ENCODE measurements around the gene RNF214. TPM values are rescaled to one million over a fixed set of nuclear protein-coding genes. Genes with fewer than 3 reads are reported as not detected.
"Not testable (repeated sequence)": the region's sequence is repeated elsewhere in the genome, so short reads cannot be mapped to it uniquely, and the experiment has no call there.

RNF214 gene
- total RNA-seq, 1 donor from 2014 or later: 17.2 TPM

DNA sequence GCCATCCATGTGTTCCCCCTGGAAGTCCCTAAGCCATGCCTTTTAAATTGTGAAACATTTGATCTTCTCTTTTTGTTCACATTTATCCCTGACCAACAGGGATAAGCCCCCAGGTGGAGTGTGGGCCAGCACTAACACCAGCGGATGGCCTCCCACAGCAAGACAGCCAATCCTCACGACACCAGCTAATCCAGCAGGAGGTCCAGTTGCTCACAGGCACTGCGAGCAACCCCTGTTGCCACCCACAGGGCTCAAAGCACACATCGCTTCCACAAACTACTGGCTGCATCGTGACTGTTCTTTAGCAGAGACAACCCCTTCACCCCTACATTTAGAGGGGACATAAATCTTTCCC lies 2.6 kb upstream of the RNF214 start:
- intact Hi-C loops (cut with micrococcal nuclease): loop anchor here (1.0 to 5.0 kb wide), 7 partner anchors 52 to 1342 kb away; partner anchors contain the start of genes ARCN1, PAFAH1B2 and SIDT2

DNA sequence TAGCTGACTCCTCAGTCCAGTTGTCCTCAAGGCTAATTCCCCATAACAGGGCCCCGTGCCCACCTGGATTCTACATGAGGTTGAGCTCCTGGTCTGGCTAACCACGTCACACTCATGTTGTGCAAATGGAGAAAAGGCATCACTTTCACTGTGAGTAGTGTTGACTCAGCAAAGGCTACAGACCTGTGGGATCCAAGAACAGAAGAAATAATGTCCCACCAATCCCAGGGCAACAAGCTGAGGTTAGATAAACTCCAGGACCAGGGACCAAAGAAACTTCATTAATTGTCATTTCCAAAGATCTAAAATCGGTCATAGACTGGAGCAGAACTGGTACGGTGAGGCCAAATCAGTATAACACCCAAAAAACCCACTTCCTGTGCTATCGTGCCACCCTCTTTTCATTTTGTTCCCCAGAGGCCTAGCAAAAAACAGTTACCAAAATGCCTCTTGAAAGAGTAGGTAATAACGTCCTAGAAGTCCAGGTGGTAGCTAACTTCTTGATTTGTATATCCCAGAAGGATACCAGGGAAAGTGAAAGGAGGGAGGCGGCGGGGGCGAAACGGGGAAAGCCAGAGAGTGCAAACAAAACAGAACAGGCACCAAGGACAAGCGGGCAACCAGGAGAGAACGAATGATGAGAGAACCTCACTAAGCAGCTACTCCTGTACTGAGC lies 2.0 kb upstream of the RNF214 start:
- intact Hi-C loops (cut with micrococcal nuclease): loop anchor here (1.0 to 5.0 kb wide), 7 partner anchors 52 to 1342 kb away; partner anchors contain the start of genes ARCN1, PAFAH1B2 and SIDT2

DNA sequence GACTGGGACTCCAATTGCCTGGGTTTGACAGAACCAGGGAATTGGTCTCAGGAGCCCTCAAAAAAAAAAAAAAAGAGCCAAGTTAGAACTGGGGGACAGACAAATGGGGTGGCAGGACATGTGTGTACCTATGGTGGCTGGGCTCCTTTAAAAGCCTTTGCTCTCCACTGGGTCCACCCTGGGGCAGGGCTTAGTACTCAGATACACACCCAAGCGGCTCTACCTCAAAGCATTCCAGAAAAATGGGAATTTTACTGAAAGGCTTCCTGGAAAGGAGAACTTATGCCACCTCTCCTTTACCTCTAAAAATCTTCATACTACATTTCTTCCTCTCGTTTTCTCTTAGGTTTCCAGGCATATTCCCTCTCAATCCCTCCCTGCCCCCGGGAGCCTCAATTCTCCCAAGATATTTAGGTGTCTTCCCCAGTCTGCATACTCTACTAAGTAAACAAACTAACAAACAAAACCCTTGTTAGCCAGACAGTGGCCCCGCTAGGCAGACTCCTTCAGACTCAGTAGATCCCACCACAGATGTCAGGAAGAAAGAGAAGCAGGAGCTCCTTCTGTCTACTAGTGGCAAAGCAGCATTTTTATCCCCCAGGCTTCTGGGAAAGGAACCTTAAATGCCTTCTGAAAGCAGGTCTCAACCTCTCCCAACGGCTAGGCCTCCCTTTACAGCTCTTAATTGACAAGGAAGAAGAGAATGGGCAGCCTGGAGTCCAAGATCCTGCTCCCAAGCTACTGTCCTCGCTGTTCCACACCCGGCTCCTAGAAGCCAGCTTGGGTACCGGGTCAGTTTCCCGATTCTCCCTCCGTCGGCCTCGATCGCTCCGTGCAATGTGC lies 1.3 kb upstream of the RNF214 start:
- intact Hi-C loops (cut with micrococcal nuclease): loop anchor here (1.0 to 5.0 kb wide), 7 partner anchors 53 to 1341 kb away; partner anchors contain the start of genes ARCN1, PAFAH1B2 and SIDT2

- intact Hi-C loops (cut with micrococcal nuclease): loop anchor here (1.0 to 5.0 kb wide), 5 partner anchors 458 to 1341 kb away; partner anchors contain the start of gene ARCN1
Observed at GRCh38 chr11:117231842-117232091, 704 bp upstream of the RNF214 start, which contains the start of gene PCSK7. TSS of gene PCSK7 (minus strand) at chr11:117232073. CDS start at chr11:117229844, 2,229 bp downstream.

- intact Hi-C loops (cut with micrococcal nuclease): loop anchor here (1.0 to 5.0 kb wide), 5 partner anchors 95 to 1339 kb away; partner anchors contain the start of gene ARCN1
Observed at GRCh38 chr11:117232911-117233409, 489 bp downstream of the RNF214 start.

- intact Hi-C loops (cut with micrococcal nuclease): no loop called here
Observed at GRCh38 chr11:117238221-117238620, 5.8 kb downstream of the RNF214 start.

DNA sequence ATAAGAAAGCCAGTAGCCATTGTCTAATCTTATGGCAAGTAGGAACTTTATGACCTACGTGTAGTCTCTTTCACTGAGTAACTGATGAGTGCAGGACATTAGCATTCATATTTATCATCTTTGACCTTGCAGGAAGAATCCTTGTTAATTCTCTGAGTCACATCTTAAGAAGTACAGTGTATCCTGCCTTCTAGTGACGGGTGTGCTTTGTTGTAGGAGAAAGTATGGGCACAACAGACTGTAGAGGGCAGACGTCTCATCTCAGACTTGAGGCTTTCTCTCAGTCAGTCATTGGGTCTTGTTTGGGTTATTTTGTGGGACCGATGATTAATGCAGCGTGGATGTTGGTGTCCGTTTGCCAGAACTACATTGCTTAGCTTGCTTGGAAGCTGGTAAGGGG lies 6.8 kb downstream of the RNF214 start:
- intact Hi-C loops (cut with micrococcal nuclease): no loop called here

- intact Hi-C loops (cut with micrococcal nuclease): loop anchor here (5.0 kb wide), 1 partner anchor 79 kb away; the partner anchor contains the start of gene CEP164
Observed at GRCh38 chr11:117248341-117248740, 15.9 kb downstream of the RNF214 start.

DNA sequence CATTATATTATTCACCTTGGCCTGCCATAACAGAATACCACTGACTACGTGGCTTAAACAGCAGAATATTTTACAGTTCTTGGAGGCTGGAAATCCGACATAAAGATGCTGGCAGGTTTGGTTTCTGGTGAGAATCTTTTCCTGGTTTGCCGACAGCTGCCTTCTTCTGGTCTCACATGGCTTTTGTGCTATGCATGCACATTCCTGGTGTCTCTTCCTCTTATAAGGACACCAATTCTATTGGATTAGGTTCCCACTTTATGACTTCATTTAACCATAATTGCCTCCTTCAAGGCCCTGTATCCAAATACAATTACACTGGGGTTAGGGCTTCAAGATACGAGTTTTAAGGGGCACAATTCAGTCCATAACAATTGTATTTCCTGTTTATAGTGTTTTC lies 17.1 kb downstream of the RNF214 start:
- intact Hi-C loops (cut with micrococcal nuclease): loop anchor here (5.0 kb wide), 1 partner anchor 78 kb away; the partner anchor contains the start of gene CEP164

DNA sequence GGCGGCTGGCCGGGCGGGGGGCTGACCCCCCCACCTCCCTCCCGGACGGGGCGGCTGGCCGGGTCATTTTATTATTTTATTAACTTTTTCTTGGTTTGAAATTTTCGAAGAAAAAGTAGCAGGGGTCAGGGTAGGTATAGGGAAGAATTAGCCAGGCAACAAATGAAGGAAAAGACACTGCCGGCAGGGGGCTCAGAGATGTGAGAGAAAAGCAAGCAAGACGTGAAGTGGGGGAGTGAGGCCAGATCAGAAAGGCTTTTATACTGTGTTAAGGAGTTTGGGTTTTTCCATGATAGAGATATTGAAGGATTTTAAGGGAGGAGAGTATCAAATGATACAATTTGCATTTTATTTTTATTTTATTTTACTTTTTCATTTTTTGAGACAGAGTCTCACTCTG lies 19.0 kb downstream of the RNF214 start:
- intact Hi-C loops (cut with micrococcal nuclease): no loop called here

- intact Hi-C loops (cut with micrococcal nuclease): no loop called here
Observed at GRCh38 chr11:117255966-117256365, 23.5 kb downstream of the RNF214 start.

GRCh38 chr11:117256573-117256972 lies 24.1 kb downstream of the RNF214 start:
- intact Hi-C loops (cut with micrococcal nuclease): no loop called here

- intact Hi-C loops (cut with micrococcal nuclease): no loop called here
Observed at GRCh38 chr11:117258576-117258975, 26.1 kb downstream of the RNF214 start.

- intact Hi-C loops (cut with micrococcal nuclease): no loop called here
Observed at GRCh38 chr11:117259417-117259816, 26.9 kb downstream of the RNF214 start.

- intact Hi-C loops (cut with micrococcal nuclease): not testable (repeated sequence)
Observed at GRCh38 chr11:117264624-117265323, 32.3 kb downstream of the RNF214 start.

DNA sequence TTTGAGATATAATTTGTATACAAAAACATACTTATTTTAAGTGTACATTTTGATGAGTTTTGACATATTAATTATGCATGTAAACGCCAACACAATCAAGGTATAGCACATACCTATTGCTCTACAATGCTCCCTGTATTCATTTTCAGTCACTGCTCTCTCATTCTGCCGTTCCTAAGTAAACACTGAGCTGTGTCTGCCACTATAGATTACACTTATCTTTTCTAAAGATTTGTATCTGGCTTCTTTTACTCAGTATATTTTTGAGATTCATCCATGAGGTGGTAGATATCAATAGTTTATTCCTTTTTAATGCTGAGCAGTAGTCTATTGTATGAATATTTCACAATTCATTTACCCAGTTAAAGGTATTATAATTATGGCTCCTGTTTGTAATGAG lies 33.3 kb downstream of the RNF214 start:
- intact Hi-C loops (cut with micrococcal nuclease): no loop called here

DNA sequence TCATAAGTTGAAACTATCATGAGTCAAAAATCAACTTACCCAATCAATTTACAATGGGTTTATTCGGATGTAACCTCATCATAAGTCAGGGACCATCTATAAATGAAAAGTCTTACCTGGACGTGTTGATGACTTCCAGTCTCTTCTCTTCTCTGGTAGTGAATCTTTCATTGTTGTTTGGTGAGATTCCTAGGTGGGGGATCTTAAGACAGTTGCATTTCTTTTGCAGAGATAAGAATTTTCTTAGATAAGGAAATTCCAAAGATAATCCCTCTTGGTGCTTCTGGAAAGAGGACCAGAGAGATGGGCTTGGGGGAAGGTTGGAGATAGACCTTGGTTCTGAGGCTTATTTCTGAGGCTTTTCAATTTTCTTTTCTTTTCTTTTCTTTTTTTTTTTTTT lies 37.4 kb downstream of the RNF214 start:
- intact Hi-C loops (cut with micrococcal nuclease): no loop called here

DNA sequence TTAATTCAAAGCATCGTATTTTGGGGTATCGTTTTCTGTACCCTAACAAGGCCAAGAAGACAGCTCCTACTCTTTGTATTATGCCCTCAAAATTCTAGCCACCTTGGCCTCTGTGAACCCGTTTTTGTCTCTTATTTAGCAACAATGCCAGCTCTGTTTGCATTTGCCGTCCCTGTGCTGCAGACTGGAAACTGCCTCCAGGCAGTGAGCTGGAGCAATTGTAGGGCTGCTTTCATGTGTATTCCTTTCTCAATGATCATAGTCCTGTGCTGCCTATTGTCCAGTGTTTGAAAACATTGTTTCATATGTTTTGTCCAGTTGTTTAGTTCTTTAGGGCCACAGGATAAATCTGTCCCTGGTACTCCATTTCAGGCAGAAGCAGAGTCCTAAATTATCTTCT lies 38.7 kb downstream of the RNF214 start:
- intact Hi-C loops (cut with micrococcal nuclease): no loop called here

- intact Hi-C loops (cut with micrococcal nuclease): not testable (repeated sequence)
Observed at GRCh38 chr11:117272175-117272574, 39.7 kb downstream of the RNF214 start.

GRCh38 chr11:117273550-117274289 lies 41.2 kb downstream of the RNF214 start:
- intact Hi-C loops (cut with micrococcal nuclease): no loop called here

- intact Hi-C loops (cut with micrococcal nuclease): no loop called here
Observed at GRCh38 chr11:117278347-117278746, 45.9 kb downstream of the RNF214 start.

Data from T-helper 1 cell treated with Interleukin-12 subunit alpha and Interleukin-12 subunit beta and Interleukin-4 antibody, amounts not matched to agents 30 ng/mL and 1 ng/mL, for 36 hours (primary cell).